ENCODE data around the gene RAB11FIP4.

The RAB11FIP4 gene

GRCh38 chr17:31529841-31530251 lies 138.4 kb downstream of the RAB11FIP4 start:
- DNase-seq = no peak

DNA sequence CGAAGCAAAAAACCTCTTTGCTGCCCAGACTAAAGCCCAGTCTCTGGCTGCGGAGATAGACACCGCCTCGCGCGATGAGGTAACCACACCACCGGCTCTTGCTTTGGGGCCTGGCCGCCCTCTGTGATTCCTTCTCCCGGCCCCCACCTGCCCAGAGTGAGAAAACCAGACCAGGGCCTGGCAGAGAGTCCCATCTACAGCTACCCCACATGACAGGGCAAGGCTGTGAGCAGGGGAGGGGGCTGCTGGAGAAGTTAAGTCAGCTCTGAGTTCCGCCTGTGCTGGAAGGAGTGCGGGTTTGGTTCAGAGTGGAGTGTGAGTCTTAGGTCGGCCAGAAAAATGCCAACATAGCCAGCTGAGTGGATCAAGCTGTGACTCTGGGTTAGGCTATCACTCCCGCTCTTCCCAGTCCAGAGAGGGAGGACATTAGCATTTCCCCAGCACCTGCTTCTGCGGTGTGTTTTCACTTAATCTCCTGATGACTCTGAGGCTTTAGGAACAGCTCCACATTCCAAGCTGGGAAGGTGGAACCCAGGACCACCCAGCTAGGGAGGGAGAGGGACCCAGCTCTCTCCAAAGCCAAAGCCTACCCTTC lies 139.0 kb downstream of the RAB11FIP4 start:
- DNase-seq = no peak

DNA sequence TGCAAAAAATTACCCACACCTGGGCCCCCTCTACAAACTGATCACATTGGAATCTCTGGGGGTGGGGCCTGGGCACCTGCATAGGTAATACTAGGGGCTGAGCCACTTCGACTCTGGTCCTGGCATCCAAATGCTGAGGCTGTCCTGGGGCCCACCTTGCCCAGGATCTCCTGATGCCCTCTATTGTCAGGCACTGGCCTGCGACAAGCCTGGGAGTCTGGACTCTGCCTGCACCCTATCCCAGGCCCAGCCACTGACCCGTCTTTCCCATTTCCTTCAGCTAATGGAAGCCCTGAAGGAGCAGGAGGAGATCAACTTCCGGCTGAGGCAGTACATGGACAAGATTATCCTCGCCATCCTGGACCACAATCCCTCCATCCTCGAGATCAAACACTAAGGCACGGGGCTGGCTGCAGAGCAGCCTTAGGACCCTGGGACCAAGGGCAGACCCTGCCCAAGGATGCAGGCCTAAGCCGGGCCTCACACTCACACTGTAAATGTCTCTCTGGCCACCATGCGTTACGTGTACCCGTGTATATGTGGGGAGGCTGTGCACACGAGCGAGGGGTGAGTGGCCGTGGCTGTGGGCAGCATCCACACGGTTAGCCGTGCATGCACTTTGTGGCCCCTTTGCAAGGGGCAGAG lies 140.0 kb downstream of the RAB11FIP4 start:
- DNase-seq = no peak

DNA sequence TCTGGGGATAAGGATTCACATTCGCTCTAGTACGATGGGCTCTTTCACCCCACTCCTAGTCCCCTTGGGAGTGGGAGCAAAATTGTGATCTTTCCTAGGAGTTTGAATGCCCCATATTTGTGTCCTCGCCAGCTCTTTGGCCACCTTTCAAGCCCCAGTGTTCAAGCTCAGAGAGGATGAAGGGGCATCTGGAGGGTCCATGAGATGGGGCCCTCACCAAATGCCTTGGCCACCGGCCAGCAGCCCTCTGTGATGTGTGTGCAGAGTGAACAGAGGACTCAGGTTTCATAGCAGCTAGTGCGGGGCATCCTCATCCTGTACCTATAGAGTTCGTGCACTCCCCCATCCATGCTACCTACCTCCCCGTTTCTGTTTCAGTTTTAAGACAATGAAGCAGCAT lies 140.6 kb downstream of the RAB11FIP4 start:
- no peak for DNase-seq

- no peak for DNase-seq
Measured at GRCh38 chr17:31532526-31532925, 141.1 kb downstream of the RAB11FIP4 start.

DNA sequence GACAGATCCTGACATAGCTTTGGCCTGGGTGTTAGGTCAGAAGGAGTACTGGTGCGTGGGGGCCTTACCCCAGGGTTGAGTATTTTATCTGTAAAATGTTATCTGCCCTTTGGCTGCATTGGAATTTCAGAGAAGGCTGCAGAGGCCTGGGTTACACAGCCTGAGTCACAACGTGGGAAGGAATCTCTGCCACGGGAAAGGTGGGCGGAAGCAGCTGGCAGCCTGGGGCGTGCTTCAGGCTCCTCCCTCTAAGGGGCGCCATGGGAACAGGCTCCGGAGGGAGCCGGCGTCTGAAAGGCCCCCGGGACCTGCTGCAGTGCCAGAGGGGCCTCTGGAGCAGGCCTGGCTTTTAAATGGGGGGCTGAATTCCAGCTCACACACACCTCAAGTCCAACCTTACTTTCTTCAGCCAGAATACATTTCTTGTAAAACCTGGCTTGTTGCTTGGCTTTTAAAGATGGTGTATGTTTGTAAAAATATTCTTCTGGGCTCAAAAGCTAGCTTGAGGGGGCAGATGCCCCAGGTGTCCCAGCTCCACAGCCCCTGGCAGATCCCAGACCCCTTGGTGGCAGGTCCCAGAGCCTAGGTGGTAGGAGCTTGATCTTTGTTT lies 142.2 kb downstream of the RAB11FIP4 start:
- no peak for DNase-seq

DNA sequence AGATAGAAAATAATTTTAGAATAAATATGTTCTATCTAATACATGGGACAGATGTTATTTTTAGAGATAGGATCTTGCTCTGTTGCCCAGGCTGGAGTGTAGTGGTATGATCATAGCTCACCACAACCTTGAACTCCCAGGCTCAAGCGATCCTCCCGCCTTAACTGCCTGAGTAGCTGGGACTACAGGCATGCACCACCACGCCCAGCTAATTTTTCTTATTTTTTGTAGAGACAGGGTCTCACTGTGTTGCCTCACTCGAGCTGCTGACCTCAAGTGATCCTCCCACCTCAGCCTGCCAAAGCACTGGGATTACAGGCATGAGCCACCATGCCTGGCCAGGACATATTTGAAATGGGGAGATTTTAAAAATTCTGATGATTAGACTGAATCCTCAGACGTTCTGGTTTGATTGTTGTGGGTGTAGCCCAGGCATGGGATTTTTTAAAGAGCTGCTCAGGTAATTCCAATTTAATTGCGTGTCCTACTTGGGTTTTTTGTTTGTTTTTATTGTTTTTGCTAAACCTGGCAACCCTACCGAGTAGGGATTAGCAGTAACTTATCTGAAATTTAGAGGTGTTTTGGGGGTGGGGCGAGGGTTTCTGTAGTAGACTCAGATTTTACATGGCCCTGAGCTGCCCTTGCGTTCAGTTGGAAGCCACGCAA lies 142.9 kb downstream of the RAB11FIP4 start:
- DNase-seq = no peak

DNA sequence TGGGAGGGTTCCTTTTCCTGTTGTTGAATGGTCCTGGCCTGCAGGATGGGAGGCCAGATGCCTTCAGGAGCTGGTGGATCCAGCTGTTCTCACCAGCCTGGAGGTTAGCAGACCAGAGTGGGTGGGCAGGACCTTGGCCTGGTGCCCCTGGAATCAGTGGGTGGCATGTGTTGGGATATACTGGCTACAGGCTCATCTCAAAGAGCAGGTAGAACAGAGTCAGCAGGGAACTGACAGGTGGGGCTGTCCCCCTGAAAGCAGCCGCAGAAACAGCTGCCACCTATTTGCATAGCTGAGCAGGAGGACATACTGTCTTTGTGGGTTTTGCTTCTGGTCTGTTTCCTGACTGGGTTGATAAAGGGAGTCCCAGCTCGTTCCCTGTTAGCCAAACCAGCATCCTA lies 144.1 kb downstream of the RAB11FIP4 start:
- no peak for DNase-seq

- no peak for DNase-seq
Measured at GRCh38 chr17:31536451-31536850, 145.0 kb downstream of the RAB11FIP4 start.

- peak; percentile 26 for DNase-seq
Measured at GRCh38 chr17:31537565-31538011, 146.1 kb downstream of the RAB11FIP4 start.

DNA sequence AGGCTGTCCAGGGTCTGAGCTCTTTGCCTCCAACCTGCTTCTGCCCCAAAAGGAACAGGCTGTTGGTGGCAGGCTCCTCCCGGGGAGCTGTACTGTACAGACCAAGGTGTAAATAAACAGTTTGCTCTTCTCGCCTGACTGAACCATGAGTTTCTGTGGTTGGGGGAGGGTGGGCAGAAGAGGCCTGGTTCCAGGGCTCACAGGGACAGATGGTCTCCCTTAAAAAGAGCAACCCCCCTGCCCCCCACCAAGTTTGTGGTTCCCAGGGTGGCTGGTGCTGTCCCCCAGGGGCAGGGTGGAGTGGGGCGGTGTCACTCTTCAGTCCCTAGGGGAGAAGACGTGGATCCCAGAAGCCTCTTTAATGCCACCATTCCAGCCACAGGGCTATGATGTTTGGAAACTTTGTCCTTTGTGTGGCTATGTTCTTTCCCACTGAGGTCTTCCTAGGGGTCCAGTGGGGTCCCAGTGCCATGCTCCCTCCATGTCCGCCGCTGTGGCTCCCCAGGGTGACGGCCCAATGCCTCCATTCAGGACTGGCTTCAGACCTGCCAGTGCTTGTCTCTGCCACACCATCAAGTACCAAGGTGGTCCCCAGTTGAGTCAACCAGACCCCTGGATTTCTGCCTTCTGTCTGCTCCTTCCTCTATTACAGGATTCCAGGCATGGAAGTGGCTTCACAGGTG lies 146.7 kb downstream of the RAB11FIP4 start:
- no peak for DNase-seq

DNA sequence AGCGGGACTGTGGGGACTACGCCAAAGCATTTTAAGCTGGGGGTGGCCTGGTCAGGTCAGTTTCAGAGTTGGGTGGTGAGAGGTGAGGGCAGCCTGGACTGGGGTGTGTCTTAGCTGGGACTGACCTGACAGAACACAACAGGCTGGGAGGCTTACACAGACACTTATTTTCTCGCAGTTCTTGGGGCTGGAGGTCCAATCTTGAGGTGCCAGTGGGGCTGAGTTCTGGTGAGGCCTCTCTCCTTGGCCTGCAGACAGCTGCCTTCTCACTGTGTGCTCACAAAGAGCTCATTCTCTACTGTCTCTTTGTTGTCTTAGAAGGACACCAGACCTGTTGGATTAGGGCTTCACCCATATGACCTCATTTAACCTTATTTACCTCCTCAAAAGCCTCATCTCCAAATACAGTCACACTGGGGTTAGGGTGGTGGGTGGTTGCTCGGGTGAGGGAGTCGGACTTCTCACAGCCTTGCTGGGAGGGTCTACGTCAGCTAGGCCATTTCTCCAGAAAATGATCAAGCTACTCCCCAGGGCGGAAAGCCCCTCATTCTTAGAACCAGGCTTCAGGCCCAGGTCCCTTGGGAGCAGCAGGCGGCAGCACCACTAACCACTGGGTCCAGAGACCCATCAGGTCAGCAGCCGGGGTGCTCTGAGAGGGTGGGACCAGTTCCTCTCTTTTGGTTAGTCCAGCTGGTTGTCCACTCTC lies 149.3 kb downstream of the RAB11FIP4 start:
- DNase-seq = no peak

- DNase-seq = no peak
Measured at GRCh38 chr17:31541559-31541958, 150.1 kb downstream of the RAB11FIP4 start.

DNA sequence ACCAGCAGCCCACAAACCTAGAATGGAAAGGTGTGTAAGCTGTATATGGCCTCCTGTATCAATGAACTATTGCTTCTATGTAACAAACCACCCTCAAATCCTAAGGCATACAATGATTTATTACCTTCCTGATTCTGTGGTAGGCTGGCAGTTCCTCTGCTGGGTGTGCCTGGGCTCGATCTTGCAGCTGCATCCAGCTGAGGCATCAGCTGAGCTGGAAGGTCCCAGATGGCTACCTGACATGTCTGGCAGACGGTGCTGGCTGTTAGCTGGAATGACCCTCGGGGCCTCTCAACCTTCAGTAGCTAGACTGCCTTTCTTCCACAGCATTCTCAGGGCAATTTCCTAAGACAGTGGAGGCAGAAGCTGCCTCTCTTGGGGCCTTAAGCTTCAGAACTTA lies 152.7 kb downstream of the RAB11FIP4 start:
- DNase-seq = no peak

DNA sequence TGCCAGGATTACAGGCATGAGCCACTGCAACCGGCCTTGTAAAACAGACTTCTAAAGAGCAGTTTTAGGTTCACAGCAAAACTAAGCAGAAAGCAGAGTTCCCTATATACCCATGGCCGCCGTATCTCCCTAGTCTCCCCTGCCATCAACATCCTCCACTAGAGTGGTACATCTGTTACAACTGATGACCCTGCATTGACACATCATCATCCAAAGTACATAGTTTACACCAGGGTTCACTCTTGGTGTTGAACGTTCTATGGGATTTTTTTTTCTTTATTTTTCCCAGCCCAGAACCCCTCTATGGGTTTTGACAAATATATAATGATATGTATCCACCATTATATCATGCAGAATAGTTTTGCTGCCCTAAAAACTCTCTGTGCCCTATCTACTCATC lies 155.2 kb downstream of the RAB11FIP4 start:
- DNase-seq = no peak

GRCh38 chr17:31548709-31549108 lies 157.2 kb downstream of the RAB11FIP4 start:
- no peak for DNase-seq

DNA sequence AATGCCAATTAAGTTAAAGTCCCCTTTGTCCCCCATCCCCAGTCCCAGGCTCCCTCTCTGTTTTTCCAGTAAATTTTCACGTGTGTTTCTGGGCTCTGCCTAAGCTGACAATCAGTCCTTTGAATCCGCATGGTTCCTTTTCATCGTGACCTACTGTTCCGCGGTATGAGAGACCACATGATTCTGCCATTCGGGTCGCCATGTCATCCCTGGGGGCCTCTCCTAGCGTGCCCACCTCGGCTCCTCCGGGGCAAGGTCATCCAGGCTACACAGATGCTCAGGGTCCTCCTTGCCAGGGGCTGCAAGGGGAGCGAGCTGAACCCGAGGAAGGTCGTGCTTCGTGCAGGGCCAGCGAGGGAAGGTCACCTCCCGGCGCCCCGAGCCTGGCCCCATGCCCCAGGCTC lies 157.6 kb downstream of the RAB11FIP4 start:
- DNase-seq = no peak

DNA sequence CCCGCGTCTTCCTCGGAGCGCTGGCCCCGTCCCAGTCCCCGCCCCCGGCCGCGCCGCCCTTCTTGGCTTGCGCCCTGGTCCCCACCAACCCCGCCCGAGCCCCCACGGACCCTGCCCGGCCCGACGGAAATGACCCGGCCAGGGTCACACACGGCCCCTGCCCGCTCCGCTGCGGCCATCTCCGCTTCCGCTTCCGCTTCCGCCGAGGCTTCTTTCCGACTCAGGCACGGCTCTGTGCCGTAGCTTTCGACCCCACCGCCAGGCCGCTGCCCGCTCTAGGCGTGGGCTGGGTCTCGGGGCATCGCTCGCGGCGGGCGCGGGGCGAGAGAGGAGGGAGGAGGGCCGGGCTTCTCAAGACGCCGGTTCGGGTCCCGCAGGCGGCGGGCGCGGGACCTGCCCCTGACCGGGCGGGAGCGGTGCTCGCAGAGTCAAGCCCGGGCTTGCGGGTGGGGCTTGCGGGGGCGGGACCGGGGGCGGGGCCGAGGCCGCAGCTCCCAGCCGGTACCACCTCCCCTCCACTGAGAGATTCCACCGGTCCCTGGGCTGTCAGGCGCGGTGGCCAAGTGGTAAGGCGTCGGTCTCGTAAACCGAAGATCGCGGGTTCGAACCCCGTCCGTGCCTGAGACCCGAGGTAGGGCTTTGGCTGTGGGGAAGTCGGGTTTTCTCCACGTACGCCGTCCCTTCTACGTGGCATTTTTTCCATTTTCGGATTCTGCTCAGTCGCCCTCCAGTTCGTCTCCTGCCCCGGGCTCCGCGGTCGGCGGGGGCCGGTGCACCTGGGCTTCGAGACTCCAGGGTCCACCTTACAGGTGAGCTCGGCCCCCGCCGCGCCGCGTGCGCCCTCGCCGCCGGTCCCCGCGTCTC lies 158.3 kb downstream of the RAB11FIP4 start:
- peak; percentile 67 for DNase-seq

- DNase-seq = no peak
Measured at GRCh38 chr17:31550389-31551056, 159.0 kb downstream of the RAB11FIP4 start.

- DNase-seq = no peak
Measured at GRCh38 chr17:31552568-31552967, 161.1 kb downstream of the RAB11FIP4 start.

DNA sequence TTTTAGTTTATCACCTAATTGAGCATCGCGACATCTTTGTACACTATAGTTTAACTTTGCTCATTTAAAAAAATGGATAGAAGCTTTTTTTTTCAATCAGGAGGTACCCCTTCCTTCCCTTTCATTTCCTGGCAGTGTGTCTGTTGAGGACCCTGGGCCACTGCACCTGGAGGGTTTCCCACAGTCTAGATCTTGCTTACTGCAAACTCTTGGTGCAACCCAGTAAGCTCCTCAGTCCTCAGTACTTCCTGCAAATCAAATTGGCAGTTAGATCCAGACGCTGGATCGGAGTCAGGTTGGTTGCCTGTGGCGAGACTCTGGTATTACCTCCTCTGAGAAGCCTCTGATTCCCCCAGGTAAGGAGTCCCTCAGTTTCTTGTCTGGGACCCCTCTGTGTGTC lies 162.0 kb downstream of the RAB11FIP4 start:
- DNase-seq = no peak

Measured in NCI-H2029 treated with DMSO at 0.1 percent for 48 hours (cell line).